HCT116 (cell line): Measurements from ENCODE around the gene RIMS4. TPM values are rescaled to one million over a fixed set of nuclear protein-coding genes. Genes with fewer than 3 reads are reported as not detected.

Source experiments
- ATAC-seq: fragments of 200-7000 bp; cut with Tn5 transposase; 2 replicates; pipeline ENCODE4 v1.9.1; 2020; ENCODE audit warnings: mild to moderate bottlenecking, moderate library complexity
- BruUV-seq: library from RNA; stranded (reverse); fragments of 400-500 nt; replicated peaks from 2 replicates; lab custom pipeline; 2021; lab: Mats Ljungman, UMichigan
- CTCF ChIA-PET: fragments of 300-600 bp; sonication (Branson Sonifier 250); formaldehyde crosslinking; loops from one replicate; lab custom pipeline; 2021; ENCODE audit warnings: antibody characterized with exemption; lab: Charles Lee
- POLR2A ChIA-PET: fragments of 300-600, 350-600 bp; sonication (Branson Sonifier 250); formaldehyde crosslinking; loops from one replicate; lab custom pipeline; 2021; ENCODE audit warnings: antibody characterized with exemption; lab: Charles Lee
- RAD21 ChIA-PET, 2 experiments: fragments of 300-600 bp; sonication (Branson Sonifier 250); formaldehyde crosslinking; loops; one replicate each; lab custom pipeline; 2023; ENCODE audit warnings: low total read pairs in 2 of 2; ENCODE audit not compliant: uncharacterized antibody in 2 of 2, unreplicated experiment in 2 of 2, low non-redundant PET in 1 of 2; lab: Charles Lee
- DNase-seq: peaks from one replicate; pipeline ENCODE4 v3.0.0-alpha.2; 2010; ENCODE audit warnings: low read depth, low spot score
- H2AFZ ChIP-seq: fragments of 200-600 bp; shearing (Covaris generic), sonication (generic); 2 replicates; pipeline ENCODE4 v1.6.1; 2017; ENCODE audit warnings: low read depth, mixed run types, mixed read lengths, antibody characterized with exemption, low read length; ENCODE audit not compliant: poor library complexity, severe bottlenecking
- H3K27ac ChIP-seq: 2 replicates; pipeline ENCODE4 v1.5.1; 2012; ENCODE audit warnings: low read depth, low read length
- H3K27me3 ChIP-seq: fragments of 200-600 bp; sonication (generic); 2 replicates; pipeline ENCODE4 v1.6.1; 2016; ENCODE audit warnings: mixed run types, low read length, mixed read lengths; ENCODE audit not compliant: insufficient read depth
- H3K36me3 ChIP-seq, 2 experiments: fragments of 200-500 bp in 1 of 2; fragments of 200-600 bp in 1 of 2; sonication (Bioruptor generic) in 1 of 2; sonication (generic) in 1 of 2; 2 replicates each; pipeline versions ENCODE4 v1.5.1 to v1.6.1; 2014 to 2016; ENCODE audit warnings: low read length in 2 of 2, inconsistent platforms in 1 of 2, mixed read lengths in 1 of 2, mixed run types in 1 of 2; ENCODE audit not compliant: insufficient read depth in 2 of 2, control insufficient read depth in 1 of 2
- H3K4me1 ChIP-seq, 2 experiments: fragments of 200-600 bp in 1 of 2; sonication (generic) in 1 of 2; 2 replicates each; pipeline versions ENCODE4 v1.5.1 to v1.6.1; 2012 to 2017; ENCODE audit warnings: low read length in 2 of 2, inconsistent platforms in 1 of 2, mild to moderate bottlenecking in 1 of 2, mixed read lengths in 1 of 2, mixed run types in 1 of 2, moderate library complexity in 1 of 2; ENCODE audit not compliant: insufficient read depth in 2 of 2, control insufficient read depth in 1 of 2
- H3K4me2 ChIP-seq: fragments of 200-600 bp; sonication (generic); 2 replicates; pipeline ENCODE4 v1.6.1; 2017; ENCODE audit warnings: mixed run types, low read length, mixed read lengths
- H3K4me3 ChIP-seq, 2 experiments: fragments of 200-600 bp in 1 of 2; sonication (generic) in 1 of 2; replicated peaks in 1 of 2; 2 replicates each; pipeline ENCODE4 v1.5.1; 2011 to 2016; ENCODE audit warnings: low read length in 2 of 2, control low read depth in 1 of 2, low read depth in 1 of 2, mild to moderate bottlenecking in 1 of 2, mixed read lengths in 1 of 2, mixed run types in 1 of 2
- H3K79me2 ChIP-seq: fragments of 200-600 bp; sonication (generic); 2 replicates; pipeline ENCODE4 v1.6.1; 2017; ENCODE audit warnings: mild to moderate bottlenecking, mixed run types, low read length, moderate library complexity, mixed read lengths; ENCODE audit not compliant: insufficient read depth
- H3K9ac ChIP-seq: fragments of 200-600 bp; sonication (generic); 2 replicates; pipeline ENCODE4 v1.6.1; 2016; ENCODE audit warnings: low read length, mixed read lengths
- H3K9me2 ChIP-seq: fragments of 200-600 bp; sonication (generic), shearing (Covaris generic); 2 replicates; pipeline ENCODE4 v1.6.1; 2017; ENCODE audit warnings: mixed run types, mild to moderate bottlenecking, moderate library complexity; ENCODE audit not compliant: insufficient read depth
- H3K9me3 ChIP-seq, 2 experiments: fragments of 200-500 bp in 1 of 2; fragments of 200-600 bp in 1 of 2; sonication (Bioruptor generic) in 1 of 2; sonication (generic) in 1 of 2; 2 replicates each; pipeline ENCODE4 v1.6.1; 2014 to 2017; ENCODE audit warnings: low read length in 2 of 2, mixed read lengths in 2 of 2, inconsistent platforms in 1 of 2, low read depth in 1 of 2, mild to moderate bottlenecking in 1 of 2, mixed run types in 1 of 2, moderate library complexity in 1 of 2; ENCODE audit not compliant: control insufficient read depth in 1 of 2, insufficient read depth in 1 of 2
- H4K20me1 ChIP-seq: fragments of 200-600 bp; sonication (generic), shearing (Covaris generic); 2 replicates; pipeline ENCODE4 v1.6.1; 2017; ENCODE audit warnings: mixed run types, mild to moderate bottlenecking, moderate library complexity; ENCODE audit not compliant: insufficient read depth
- CBX3 ChIP-seq: IDR thresholded peaks from 2 replicates; pipeline ENCODE4 v1.6.1; 2012; ENCODE audit warnings: low read depth
- CTCF ChIP-seq, 3 experiments: fragments of 200-600 bp in 1 of 3; sonication (generic) in 1 of 3; IDR thresholded peaks in 2 of 3; conservative IDR thresholded peaks in 1 of 3; 2 replicates each; pipeline ENCODE4 v1.5.1; 2012 to 2017; ENCODE audit warnings: low read depth in 2 of 3, low read length in 2 of 3, antibody characterized with exemption in 1 of 3, borderline replicate concordance in 1 of 3, control low read depth in 1 of 3, mild to moderate bottlenecking in 1 of 3, mixed read lengths in 1 of 3, mixed run types in 1 of 3, moderate library complexity in 1 of 3; ENCODE audit not compliant: insufficient read depth in 1 of 3
- EGR1 ChIP-seq: IDR thresholded peaks from 2 replicates; pipeline ENCODE4 v1.6.1; 2012; ENCODE audit warnings: low read depth
- FOSL1 ChIP-seq: IDR thresholded peaks from 2 replicates; pipeline ENCODE4 v1.6.1; 2012; ENCODE audit warnings: low read depth
- JUND ChIP-seq: IDR thresholded peaks from 2 replicates; pipeline ENCODE4 v1.6.1; 2012
- POLR2A ChIP-seq: IDR thresholded peaks from 2 replicates; pipeline ENCODE4 v1.7.0; 2011; ENCODE audit warnings: borderline replicate concordance; ENCODE audit not compliant: insufficient read depth, insufficient read length; ENCODE audit errors: extremely low read depth
- RAD21 ChIP-seq: IDR thresholded peaks from 2 replicates; pipeline ENCODE4 v1.6.1; 2012; ENCODE audit warnings: low read depth, mild to moderate bottlenecking
- REST ChIP-seq: IDR thresholded peaks from 2 replicates; pipeline ENCODE4 v1.6.1; 2012; ENCODE audit warnings: low read depth
- SIN3A ChIP-seq: IDR thresholded peaks from 2 replicates; pipeline ENCODE4 v1.6.1; 2012; ENCODE audit warnings: low read depth
- SRF ChIP-seq: IDR thresholded peaks from 2 replicates; pipeline ENCODE4 v1.6.1; 2012; ENCODE audit warnings: low read depth
- YY1 ChIP-seq: IDR thresholded peaks from 2 replicates; pipeline ENCODE4 v1.6.1; 2011; ENCODE audit warnings: low read length, low read depth, moderate library complexity, mild to moderate bottlenecking; ENCODE audit not compliant: insufficient replicate concordance; ENCODE audit errors: extremely low read depth
- intact Hi-C: fragments of 100-400 bp; cut with micrococcal nuclease; formaldehyde crosslinking; loops from 2 replicates; pipeline ENCODE4 v1.10.0; 2022
- total RNA-seq: library from RNA; stranded (reverse); gene quantifications from one replicate; pipeline ENCODE4 v1.2.1, GENCODE V29; 2021; ENCODE audit not compliant: unreplicated experiment

RIMS4 gene
- total RNA-seq, 1 experiment from 2014 or later: 0.05 TPM

GRCh38 chr20:44752099-44752931 is 58.0 kb downstream of the RIMS4 start:
- no peaks in the 10 kb centered on the region for H3K27me3 ChIP-seq
- no peaks in the 10 kb centered on the region for H3K79me2 ChIP-seq
- POLR2A ChIA-PET: no interaction called here
- H3K9ac ChIP-seq: no peak overlapping the region
- H4K20me1 ChIP-seq: no peaks in the 10 kb centered on the region
- RAD21 ChIA-PET: no interaction called here
- H3K4me2 ChIP-seq: no peak overlapping the region
- no peak for DNase-seq
- no TSS peak for BruUV-seq
- no peaks in the 10 kb centered on the region for H3K36me3 ChIP-seq
- ATAC-seq: no peak
- H3K27ac ChIP-seq: no peak overlapping the region
- H3K4me3 ChIP-seq: no peak overlapping the region
- no peaks in the 10 kb centered on the region for H3K9me2 ChIP-seq
- no peak overlapping the region for H2AFZ ChIP-seq
- H3K4me1 ChIP-seq: peaks cover 1 to 4% of the 10 kb centered on the region in 2 experiments; a peak in 3 of 4 replicates
- no peaks in the 10 kb centered on the region for H3K9me3 ChIP-seq
- intact Hi-C loops: no loop called here
- CTCF ChIA-PET: interaction anchor here (0.8 kb wide), 1 partner anchor 115 kb away, joined by 3 read pairs; no protein-coding TSS in a partner anchor
- no peak for TF ChIP-seq POLR2A
- no peak for TF ChIP-seq SRF
- no peak for TF ChIP-seq SIN3A
- TF ChIP-seq JUND: no peak
- TF ChIP-seq CTCF (IDR thresholded peaks at IDR 0.05 in 2 of 3, conservative IDR thresholded peaks at IDR 0.05 in 1 of 3; ENCODE audit: borderline replicate concordance in 1 of 3, insufficient read depth in 1 of 3, low read depth in 2 of 3, low read length in 2 of 3): no peak
- TF ChIP-seq FOSL1: no peak
- no peak for TF ChIP-seq REST
- no peak for TF ChIP-seq YY1
- no peak for TF ChIP-seq CBX3
- no peak for TF ChIP-seq RAD21
- no peak for TF ChIP-seq EGR1
